SK-N-SH treated with all-trans-retinoic acid at 6 μM for 48 hours (cell line): ENCODE measurements around the gene ACSL1.

ENCODE experiments used
- ATAC-seq: fragments of 200-7000 bp; cut with Tn5 transposase; 3 replicates; pipeline ENCODE4 v1.9.1; 2020; ENCODE audit warnings: mild to moderate bottlenecking, moderate library complexity
- CREB5 ChIP-seq: fragments of 250-450 bp; sonication (Bioruptor Pico); IDR thresholded peaks from 2 replicates; pipeline ENCODE4 v1.5.1; 2020; ENCODE audit warnings: low read depth, mild to moderate bottlenecking, moderate library complexity
- CSDC2 ChIP-seq: fragments of 250-450 bp; sonication (Bioruptor Pico); IDR thresholded peaks from 2 replicates; pipeline ENCODE4 v1.5.0; 2020; ENCODE audit warnings: mild to moderate bottlenecking, moderate library complexity
- GLIS3 ChIP-seq: fragments of 250-450 bp; sonication (Bioruptor Pico); IDR thresholded peaks from 2 replicates; pipeline ENCODE4 v1.5.0; 2020; ENCODE audit warnings: mild to moderate bottlenecking, moderate library complexity
- ISL1 ChIP-seq: fragments of 250-450 bp; sonication (Bioruptor Pico); IDR thresholded peaks from 2 replicates; pipeline ENCODE4 v2.1.2; 2022; ENCODE audit warnings: mild to moderate bottlenecking, moderate library complexity
- PATZ1 ChIP-seq: fragments of 250-450 bp; sonication (Bioruptor Pico); IDR thresholded peaks from 2 replicates; pipeline ENCODE4 v1.8.0; 2020; ENCODE audit warnings: mild to moderate bottlenecking, moderate library complexity, borderline replicate concordance
- POU6F1 ChIP-seq: fragments of 250-450 bp; sonication (Bioruptor Pico); IDR thresholded peaks from 2 replicates; pipeline ENCODE4 v1.8.0; 2021; ENCODE audit warnings: low read depth, mild to moderate bottlenecking, moderate library complexity, borderline replicate concordance
- PPARA ChIP-seq: fragments of 250-450 bp; sonication (Bioruptor Pico); IDR thresholded peaks from 2 replicates; pipeline ENCODE4 v1.5.0; 2020; ENCODE audit warnings: mild to moderate bottlenecking, borderline replicate concordance
- RARB ChIP-seq: fragments of 250-450 bp; sonication (Bioruptor Pico); IDR thresholded peaks from 2 replicates; pipeline ENCODE4 v1.8.0; 2021; ENCODE audit warnings: mild to moderate bottlenecking, moderate library complexity
- SNAI2 ChIP-seq: fragments of 250-450 bp; sonication (Bioruptor Pico); IDR thresholded peaks from 2 replicates; pipeline ENCODE4 v1.5.0; 2020; ENCODE audit warnings: mild to moderate bottlenecking, moderate library complexity
- TCF4 ChIP-seq: fragments of 250-450 bp; sonication (Bioruptor Pico); IDR thresholded peaks from 2 replicates; pipeline ENCODE4 v1.8.0; 2021; ENCODE audit warnings: mild to moderate bottlenecking, moderate library complexity, borderline replicate concordance
- TOX ChIP-seq: fragments of 250-450 bp; sonication (Bioruptor Pico); IDR thresholded peaks from 2 replicates; pipeline ENCODE4 v1.8.0; 2021; ENCODE audit warnings: mild to moderate bottlenecking, moderate library complexity, borderline replicate concordance
- TSHZ2 ChIP-seq: fragments of 250-450 bp; sonication (Bioruptor Pico); IDR thresholded peaks from 2 replicates; pipeline ENCODE4 v1.5.0; 2020; ENCODE audit warnings: mild to moderate bottlenecking, moderate library complexity
- ZC3H10 ChIP-seq: fragments of 250-450 bp; sonication (Bioruptor Pico); IDR thresholded peaks from 2 replicates; pipeline ENCODE4 v1.5.1; 2021; ENCODE audit warnings: mild to moderate bottlenecking, moderate library complexity
- ZNF565 ChIP-seq: fragments of 450-650 bp; formaldehyde crosslinking; conservative IDR thresholded peaks from 2 replicates; pipeline ENCODE4 v1.5.0; 2020; ENCODE audit warnings: low read depth, mild to moderate bottlenecking, moderate library complexity
- ZNF70 ChIP-seq: fragments of 450-650 bp; formaldehyde crosslinking; IDR thresholded peaks from 2 replicates; pipeline ENCODE4 v1.5.0; 2020; ENCODE audit warnings: mild to moderate bottlenecking, moderate library complexity

The ACSL1 gene

GRCh38 chr4:184719407-184719806 is 106.4 kb downstream of the ACSL1 start:
- TF ChIP-seq GLIS3 (CRISPR knock-in tag) (no peak), TSHZ2 (CRISPR knock-in tag) (no peak), CSDC2 (CRISPR knock-in tag) (no peak), POU6F1 (CRISPR knock-in tag) (no peak), PPARA (CRISPR knock-in tag) (no peak), RARB (CRISPR knock-in tag) (no peak)
- no peak for ATAC-seq

GRCh38 chr4:184715526-184715925 is 110.2 kb downstream of the ACSL1 start:
- TF ChIP-seq TCF4 (CRISPR knock-in tag) (no peak), ZC3H10 (no peak), RARB (CRISPR knock-in tag) (no peak), TOX (CRISPR knock-in tag) (no peak), TSHZ2 (CRISPR knock-in tag) (no peak)
- ATAC-seq = no peak

GRCh38 chr4:184713887-184714286 is 111.9 kb downstream of the ACSL1 start:
- no peak for TF ChIP-seq SNAI2 (CRISPR knock-in tag)
- TF ChIP-seq ZC3H10 = no peak
- TF ChIP-seq GLIS3 (CRISPR knock-in tag) = no peak
- TF ChIP-seq ISL1 (CRISPR knock-in tag) = no peak
- TF ChIP-seq PATZ1 = no peak
- no peak for ATAC-seq

DNA sequence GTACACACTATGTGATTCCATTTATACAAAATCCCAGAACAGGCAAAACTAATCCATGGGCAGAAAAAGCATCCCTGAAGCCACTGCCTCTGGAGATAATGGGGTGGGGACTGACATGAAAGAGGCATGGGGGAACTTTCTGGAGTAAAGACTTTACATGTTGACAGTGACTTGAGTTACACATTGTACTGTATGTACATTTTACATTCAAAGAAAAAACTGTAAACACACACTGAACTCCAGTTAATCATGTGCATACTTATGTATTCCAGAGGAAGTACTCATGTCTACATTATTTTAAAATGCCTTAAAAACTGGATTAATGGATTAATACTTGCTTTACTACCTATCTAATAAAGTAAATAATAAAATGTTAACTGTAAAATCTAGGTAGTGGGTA is 113.4 kb downstream of the ACSL1 start:
- no peak for ATAC-seq

GRCh38 chr4:184706453-184706852 is 119.3 kb downstream of the ACSL1 start:
- TF ChIP-seq ISL1 (CRISPR knock-in tag) (no peak), PATZ1 (no peak), CREB5 (CRISPR knock-in tag) (no peak), TCF4 (CRISPR knock-in tag) (no peak), RARB (CRISPR knock-in tag) (no peak)
- ATAC-seq = no peak

More for the DNA sequence above, 113.4 kb downstream of the ACSL1 start:
- no peak for TF ChIP-seq GLIS3 (CRISPR knock-in tag)
- no peak for TF ChIP-seq TCF4 (CRISPR knock-in tag)
- TF ChIP-seq ZNF70 (CRISPR knock-in tag) = no peak
- TF ChIP-seq ZNF565 (CRISPR knock-in tag) = no peak
